Ovary (tissue), 9 donors: ENCODE data around the gene CHCT1. TPM values are rescaled to one million over a fixed set of nuclear protein-coding genes. Genes with fewer than 3 reads are reported as not detected.

Experiments used
- DNase-seq, 5 donors: peaks; one replicate each; pipeline ENCODE4 v3.0.0-alpha.2; 2019 to 2020
- H3K27ac ChIP-seq, 2 donors: fragments of 200-600 bp; one replicate each; pipeline versions ENCODE4 v1.5.1 to v1.8.0; 2019 to 2022
- H3K27me3 ChIP-seq: fragments of 200-600 bp; one replicate; pipeline ENCODE4 v1.8.0; 2022
- H3K36me3 ChIP-seq: fragments of 200-600 bp; sonication (generic); one replicate; pipeline ENCODE4 v1.5.1; 2019
- H3K4me1 ChIP-seq: one replicate; pipeline ENCODE4 v1.8.1; 2013; ENCODE audit warnings: mild to moderate bottlenecking, moderate library complexity; ENCODE audit not compliant: insufficient read depth
- H3K4me3 ChIP-seq: fragments of 200-600 bp; sonication (generic); one replicate; pipeline ENCODE4 v1.5.1; 2017
- H3K9me3 ChIP-seq, 2 donors: fragments of 200-600 bp in 1 of 2; sonication (generic) in 1 of 2; one replicate each; pipeline versions ENCODE4 v1.5.1 to v1.8.1; 2013 to 2019; ENCODE audit warnings: mild to moderate bottlenecking in 1 of 2, moderate library complexity in 1 of 2
- CTCF ChIP-seq, 3 donors: fragments of 450-650 bp in 2 of 3; fragments of 200-600 bp in 1 of 3; IDR thresholded peaks; one replicate each; pipeline versions ENCODE4 v1.5.1 to v1.8.0; 2016 to 2022; ENCODE audit warnings: antibody characterized with exemption in 3 of 3, mild to moderate bottlenecking in 1 of 3
- EP300 ChIP-seq: sonication (generic); formaldehyde crosslinking; IDR thresholded peaks from one replicate; pipeline ENCODE4 v1.6.1; 2017; ENCODE audit warnings: antibody characterized with exemption
- POLR2A ChIP-seq: fragments of 450-650 bp; IDR thresholded peaks from one replicate; pipeline ENCODE4 v1.6.1; 2017; ENCODE audit warnings: antibody characterized with exemption, mild to moderate bottlenecking, moderate library complexity
- WGBS, 3 donors: extraction: QIAGEN DNeasy Blood & Tissue Kit in 1 of 3; methylation state at CpG; one replicate each; pipeline versions ENCODE4 v1.1.5 to v1.1.7; 2013 to 2017; 5-methylcytosine and 5-hydroxymethylcytosine counted together
- intact Hi-C, 4 donors: fragments of 100-400 bp; cut with DNase I; formaldehyde crosslinking; loops; one replicate each; pipeline versions ENCODE4 v1.11.0 to v1.15.1; 2022 to 2023
- polyA plus RNA-seq, 2 donors: library from polyadenylated mRNA; stranded (reverse); fragments of 200-250 nt in 1 of 2; fragments of 350-450 nt in 1 of 2; fragmentation: Illumina TruSeq in 1 of 2; extraction: RNeasy Lipid Tissue Mini Kit (QIAGEN cat#74804) in 1 of 2; gene quantifications; one replicate each; pipeline ENCODE4 v1.2.3, GENCODE V29; 2013 to 2014
- total RNA-seq, 7 donors: library from RNA; depleted of rRNA in 2 of 7; stranded (reverse); fragments of >200 nt in 2 of 7; fragmentation: NEBNext Ultra II Directional in 3 of 7; extraction: Animal tissue kit (Norgen Biotek cat#: 25700) in 3 of 7; gene quantifications; one replicate each; pipeline versions ENCODE4 v1.1.0 to v1.2.4, GENCODE V29; 2016 to 2023
- donor health status: DM: no; HTN: no; CAD: no; lungs with moderate emphysema.
- donor health status: DM: no; HTN: no; CAD: no.
- donor health status: Bipolar disorder and iron deficiency.
- donor health status: DM: yes; HTN: yes; CAD: no.
- donor health status: DM: no; HTN: no; CAD: no.
- donor health status: DM: yes; HTN: yes; CAD: no.

Gene CHCT1
- total and polyA plus RNA-seq, 9 donors = 0.08 TPM; not detected in 8

DNA sequence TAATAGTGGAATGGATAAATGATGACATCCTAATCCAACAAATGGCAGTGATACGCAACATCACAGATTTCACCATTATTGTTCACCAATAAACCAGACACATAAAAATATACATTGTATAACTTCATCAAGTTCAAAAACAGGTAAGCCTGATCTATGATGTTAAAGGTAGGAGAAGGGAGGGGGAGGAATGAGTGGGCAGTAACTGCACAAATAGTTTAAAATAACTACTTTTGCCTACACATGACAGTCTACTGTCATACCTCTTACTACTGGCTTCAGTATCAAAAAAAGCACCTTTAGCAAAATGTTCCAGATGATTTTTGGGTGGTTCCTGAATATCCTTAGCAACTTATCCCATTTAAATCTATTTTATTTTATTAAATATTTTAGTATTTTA lies 28.8 kb downstream of the CHCT1 start:
- Histone ChIP-seq H3K27ac (no peak overlapping the region), H3K27me3 (no peaks in the 10 kb centered on the region), H3K36me3 (no peaks in the 10 kb centered on the region), H3K4me3 (no peak overlapping the region), H3K4me1 (no peaks in the 10 kb centered on the region), H3K9me3 (no peaks in the 10 kb centered on the region)
- TF ChIP-seq CTCF (IDR thresholded peaks at IDR 0.05) (no peak), POLR2A (no peak), EP300 (no peak)
- no peak for DNase-seq
- intact Hi-C loops = no loop called here
- WGBS, 3 donors = 93 to 99% (median 98%) methylated on average over 1 of the region's 1 CpG

GRCh38 chr17:60451965-60452364 lies 29.7 kb downstream of the CHCT1 start:
- no peaks in the 10 kb centered on the region for H3K4me1 ChIP-seq
- H3K27ac ChIP-seq = no peak overlapping the region
- H3K27me3 ChIP-seq = no peaks in the 10 kb centered on the region
- intact Hi-C loops = no loop called here
- no peak overlapping the region for H3K4me3 ChIP-seq
- no peaks in the 10 kb centered on the region for H3K36me3 ChIP-seq
- no peak for DNase-seq
- no peak for TF ChIP-seq CTCF (IDR thresholded peaks at IDR 0.05)
- no peaks in the 10 kb centered on the region for H3K9me3 ChIP-seq

DNA sequence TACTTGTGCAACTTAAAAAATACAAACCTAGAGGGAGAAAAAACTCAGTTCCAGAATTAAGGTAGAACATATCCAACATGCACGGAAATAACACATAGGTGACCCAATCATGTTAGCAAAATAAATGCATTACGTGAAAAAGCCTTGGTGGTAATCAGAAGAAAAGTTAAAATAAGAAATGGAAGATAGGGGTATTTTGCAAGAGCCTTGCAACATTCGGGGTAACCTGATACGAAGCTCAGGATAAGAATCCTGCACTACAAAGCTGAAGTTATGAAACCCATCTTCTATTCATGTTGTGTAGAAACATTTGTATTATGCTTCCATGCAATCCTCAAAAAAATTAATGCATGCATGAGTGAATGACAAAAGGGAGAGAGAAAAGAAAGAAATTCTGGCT lies 33.1 kb downstream of the CHCT1 start:
- Histone ChIP-seq H3K36me3 (no peaks in the 10 kb centered on the region), H3K4me1 (no peaks in the 10 kb centered on the region), H3K27me3 (no peaks in the 10 kb centered on the region), H3K4me3 (no peak overlapping the region), H3K27ac (no peak overlapping the region), H3K9me3 (no peaks in the 10 kb centered on the region)
- no peak for TF ChIP-seq EP300
- no peak for TF ChIP-seq POLR2A
- no peak for DNase-seq
- intact Hi-C loops = no loop called here
- WGBS, 3 donors = 85 to 90% (median 87%) methylated on average over 4 of the region's 4 CpGs

GRCh38 chr17:60457148-60457547 lies 34.9 kb downstream of the CHCT1 start:
- Histone ChIP-seq H3K36me3 (no peaks in the 10 kb centered on the region), H3K4me3 (no peak overlapping the region), H3K9me3 (no peaks in the 10 kb centered on the region), H3K4me1 (peaks cover 1% of the 10 kb centered on the region), H3K27me3 (no peaks in the 10 kb centered on the region), H3K27ac (no peak overlapping the region)
- DNase-seq = no peak
- WGBS, 3 donors = 95 to 100% (median 100%) methylated on average over 2 of the region's 2 CpGs
- intact Hi-C loops = no loop called here
- TF ChIP-seq CTCF (IDR thresholded peaks at IDR 0.05) = no peak
- no peak for TF ChIP-seq POLR2A
- no peak for TF ChIP-seq EP300

GRCh38 chr17:60461584-60461983 lies 39.3 kb downstream of the CHCT1 start:
- Histone ChIP-seq H3K4me3 (no peak overlapping the region), H3K27me3 (no peaks in the 10 kb centered on the region), H3K36me3 (no peaks in the 10 kb centered on the region), H3K4me1 (peaks cover 5% of the 10 kb centered on the region), H3K27ac (no peak overlapping the region), H3K9me3 (no peaks in the 10 kb centered on the region)
- intact Hi-C loops = loop anchor here in 1 of 4 donors (10.0 kb wide), 1 partner anchor 63 kb away; the partner anchor contains the start of gene APPBP2
- 97% methylated on average over 1 of the region's 1 CpG for WGBS, 3 donors
- TF ChIP-seq CTCF (IDR thresholded peaks at IDR 0.05) (no peak), EP300 (no peak), POLR2A (no peak)
- no peak for DNase-seq
